Chondrocyte (in vitro differentiated cells): ENCODE data around the gene ASTN2. TPM values are rescaled to one million over a fixed set of nuclear protein-coding genes. Genes with fewer than 3 reads are reported as not detected.

Experiments
- DNase-seq: peaks from one replicate; pipeline ENCODE4 v3.0.0; 2021; ENCODE audit warnings: mixed read lengths, low spot score
- H3K27ac Mint-ChIP-seq: one replicate; pipeline ENCODE4 v1.8.0; 2021; ENCODE audit warnings: mild to moderate bottlenecking, moderate library complexity, mixed read lengths; ENCODE audit not compliant: unreplicated experiment
- H3K27me3 Mint-ChIP-seq: 2 replicates; pipeline ENCODE4 v1.8.0; 2021; ENCODE audit warnings: low read depth, mixed read lengths
- H3K36me3 Mint-ChIP-seq: 2 replicates; pipeline ENCODE4 v1.8.0; 2021; ENCODE audit warnings: low read depth, mixed read lengths
- H3K4me1 Mint-ChIP-seq: 2 replicates; pipeline ENCODE4 v1.8.0; 2021; ENCODE audit warnings: low read depth, mild to moderate bottlenecking, mixed read lengths
- H3K4me3 Mint-ChIP-seq: one replicate; pipeline ENCODE4 v1.8.0; 2021; ENCODE audit warnings: mild to moderate bottlenecking, moderate library complexity, mixed read lengths; ENCODE audit not compliant: unreplicated experiment
- H3K9me3 Mint-ChIP-seq: 2 replicates; pipeline ENCODE4 v1.8.0; 2021; ENCODE audit warnings: low read depth, mixed read lengths
- CTCF ChIP-seq: fragments of 200-600 bp; sonication (generic); IDR thresholded peaks from 2 replicates; pipeline ENCODE4 v1.5.0; 2021; ENCODE audit warnings: antibody characterized with exemption, mild to moderate bottlenecking, moderate library complexity
- total RNA-seq: library from RNA; stranded (reverse); gene quantifications from 3 replicates; pipeline ENCODE4 v1.2.1, GENCODE V29; 2021

ASTN2 gene
- total RNA-seq, 1 donor from 2014 or later, result 3.6 TPM

- Mint-ChIP-seq H3K4me3 (no peak overlapping the region), H3K36me3 (no peaks in the 10 kb centered on the region), H3K4me1 (no peaks in the 10 kb centered on the region), H3K27ac (no peak overlapping the region), H3K27me3 (no peaks in the 10 kb centered on the region), H3K9me3 (peaks cover 8% of the 10 kb centered on the region)
- no peak for TF ChIP-seq CTCF
- no peak for DNase-seq
These were observed 225.7 kb downstream of the ASTN2 start for GRCh38 chr9:117189121-117189520.

GRCh38 chr9:117188394-117188793 is 226.5 kb downstream of the ASTN2 start:
- Mint-ChIP-seq H3K9me3 (peaks cover 8% of the 10 kb centered on the region), H3K4me1 (no peaks in the 10 kb centered on the region), H3K27ac (no peak overlapping the region), H3K36me3 (no peaks in the 10 kb centered on the region), H3K27me3 (no peaks in the 10 kb centered on the region), H3K4me3 (no peak overlapping the region)
- DNase-seq, result no peak
- TF ChIP-seq CTCF, result no peak

- no peak for TF ChIP-seq CTCF
- Mint-ChIP-seq H3K9me3 (peaks cover 8% of the 10 kb centered on the region), H3K4me3 (no peak overlapping the region), H3K27me3 (no peaks in the 10 kb centered on the region), H3K27ac (no peak overlapping the region), H3K36me3 (no peaks in the 10 kb centered on the region), H3K4me1 (no peaks in the 10 kb centered on the region)
- DNase-seq, result no peak
These were observed 227.4 kb downstream of the ASTN2 start for GRCh38 chr9:117187498-117187897.

- no peaks in the 10 kb centered on the region for H3K36me3 Mint-ChIP-seq
- no peak overlapping the region for H3K27ac Mint-ChIP-seq
- no peaks in the 10 kb centered on the region for H3K27me3 Mint-ChIP-seq
- H3K9me3 Mint-ChIP-seq, result peaks cover 20% of the 10 kb centered on the region
- no peak for TF ChIP-seq CTCF
- H3K4me3 Mint-ChIP-seq, result no peak overlapping the region
- H3K4me1 Mint-ChIP-seq, result no peaks in the 10 kb centered on the region
- DNase-seq, result no peak
These were observed 230.7 kb downstream of the ASTN2 start for GRCh38 chr9:117184173-117184572.

- TF ChIP-seq CTCF, result no peak
- Mint-ChIP-seq H3K36me3 (no peaks in the 10 kb centered on the region), H3K4me3 (no peak overlapping the region), H3K9me3 (peaks cover 14% of the 10 kb centered on the region), H3K27ac (no peak overlapping the region), H3K4me1 (no peaks in the 10 kb centered on the region), H3K27me3 (no peaks in the 10 kb centered on the region)
- DNase-seq, result no peak
These were observed 232.8 kb downstream of the ASTN2 start for GRCh38 chr9:117182046-117182445.
